ENCODE results near the gene CDKAL1.

- TF ChIP-seq HDGF (IDR thresholded peaks at IDR 0.05; ENCODE audit: borderline replicate concordance) (no peak), CTBP1 (IDR thresholded peaks at IDR 0.05; ENCODE audit: borderline replicate concordance) (no peak), TARDBP (IDR thresholded peaks at IDR 0.05) (no peak), L3MBTL2 (conservative IDR thresholded peaks at IDR 0.05) (no peak), FOXM1 (IDR thresholded peaks at IDR 0.05; ENCODE audit: borderline replicate concordance) (no peak), FOXA1 (IDR thresholded peaks at IDR 0.05) (no peak), FOXK2 (IDR thresholded peaks at IDR 0.05) (no peak), SUZ12 (IDR thresholded peaks at IDR 0.05) (no peak), ARNT (IDR thresholded peaks at IDR 0.05) (no peak), LEF1 (IDR thresholded peaks at IDR 0.05; ENCODE audit: borderline replicate concordance) (no peak)
Observed at GRCh38 chr6:20909621-20910020, 375.4 kb downstream of the CDKAL1 start.
